HG02623 (cell line): ENCODE data around the gene GAS2L1.

Experiments used
- ATAC-seq: cut with Tn5 transposase; IDR thresholded peaks from one replicate; pipeline ENCODE4 v1.9.1; 2021; ENCODE audit warnings: moderate library complexity; ENCODE audit not compliant: unreplicated experiment

The GAS2L1 gene

GRCh38 chr22:29275167-29275566 is 31.3 kb upstream of the GAS2L1 start:
- no peak for ATAC-seq

GRCh38 chr22:29275819-29276565 is 30.5 kb upstream of the GAS2L1 start:
- no peak for ATAC-seq

DNA sequence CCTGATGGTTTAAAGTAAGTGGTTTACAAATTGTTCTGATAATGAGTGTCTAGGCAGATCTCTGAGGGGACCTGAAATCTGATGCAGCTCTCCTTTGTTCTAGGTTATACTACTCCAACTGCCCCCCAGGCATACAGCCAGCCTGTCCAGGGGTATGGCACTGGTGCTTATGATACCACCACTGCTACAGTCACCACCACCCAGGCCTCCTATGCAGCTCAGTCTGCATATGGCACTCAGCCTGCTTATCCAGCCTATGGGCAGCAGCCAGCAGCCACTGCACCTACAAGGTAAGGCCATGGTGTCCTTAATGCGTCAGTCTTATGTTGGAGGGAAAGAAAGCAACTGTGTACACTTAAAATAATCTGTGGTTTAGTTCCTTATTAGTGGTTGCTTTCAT is 28.5 kb upstream of the GAS2L1 start:
- ATAC-seq: no peak

DNA sequence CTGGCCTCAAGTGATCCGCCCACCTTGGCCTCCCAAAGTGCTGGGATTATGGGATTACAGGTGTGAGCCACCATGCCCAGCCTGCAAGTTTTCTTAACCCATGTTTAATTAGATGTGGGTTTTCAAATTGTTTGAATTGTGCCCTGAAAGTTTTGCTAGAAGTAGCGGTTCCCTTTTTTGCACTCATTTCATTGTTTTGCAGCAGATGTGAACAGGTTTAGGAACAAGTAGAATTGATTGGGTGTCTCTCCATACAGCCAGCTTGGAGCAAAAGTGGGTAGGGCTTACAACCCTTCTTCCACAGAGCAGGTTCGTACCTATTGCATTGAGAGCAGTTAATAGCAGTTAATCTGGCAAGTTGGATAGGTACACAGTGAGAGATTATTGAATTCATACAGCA is 22.3 kb upstream of the GAS2L1 start:
- no peak for ATAC-seq

DNA sequence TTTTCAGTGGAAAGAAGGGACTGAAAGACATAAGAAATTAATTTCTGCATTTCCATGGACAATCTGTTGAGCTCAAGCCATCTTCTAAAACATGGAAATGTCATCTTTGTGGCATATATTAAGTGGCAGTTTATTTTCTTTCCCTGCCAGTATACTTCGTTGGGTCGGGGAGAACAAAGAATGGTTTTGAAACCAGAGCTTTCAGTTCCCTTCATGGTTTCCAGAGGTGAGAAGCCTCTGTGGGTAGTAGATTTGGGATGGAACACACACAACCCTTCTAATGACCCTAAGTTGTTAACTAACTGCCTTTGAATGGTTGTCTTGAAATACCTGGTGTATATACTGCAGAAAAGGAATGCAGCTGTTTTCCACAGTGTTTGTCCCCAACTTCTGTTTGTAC is 17.6 kb upstream of the GAS2L1 start:
- ATAC-seq: no peak

DNA sequence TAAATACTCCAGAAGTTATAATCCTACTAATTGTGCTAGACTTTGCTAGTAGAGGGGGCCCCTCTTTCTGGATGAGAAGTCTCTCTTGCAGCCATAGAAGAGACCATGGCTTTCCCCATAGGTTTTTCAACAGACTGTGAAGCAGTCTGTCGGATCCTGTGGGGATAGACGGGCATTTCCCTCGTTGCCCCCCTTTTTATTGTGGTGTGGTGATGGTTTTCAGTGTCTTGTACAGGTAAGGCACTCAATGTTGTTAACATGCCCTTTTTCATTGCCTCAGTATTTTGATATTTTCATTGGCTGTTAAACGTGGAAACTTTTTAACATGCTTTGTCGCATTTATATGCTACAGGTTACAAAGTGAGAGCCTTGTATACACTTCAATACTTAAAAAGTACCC is 16.4 kb upstream of the GAS2L1 start:
- no peak for ATAC-seq

DNA sequence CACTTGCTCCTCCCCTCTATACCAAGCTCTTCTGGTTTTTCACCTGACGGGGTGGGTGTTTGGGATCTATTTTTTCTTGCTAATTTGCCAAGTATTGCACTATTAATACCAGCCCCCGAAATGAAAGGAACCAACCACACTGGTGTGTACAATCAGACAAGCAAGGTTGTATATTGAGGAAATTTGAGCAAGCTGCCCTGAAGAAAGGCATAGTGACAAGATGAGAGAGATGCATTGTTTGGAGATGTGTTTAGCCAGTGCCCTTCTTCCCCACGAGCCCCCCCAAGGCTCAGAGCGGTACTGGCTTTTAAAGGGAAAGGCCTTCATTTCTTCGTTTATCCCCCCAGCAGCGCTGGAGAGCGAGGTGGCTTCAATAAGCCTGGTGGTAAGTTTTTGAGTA is 15.2 kb upstream of the GAS2L1 start:
- ATAC-seq: no peak

DNA sequence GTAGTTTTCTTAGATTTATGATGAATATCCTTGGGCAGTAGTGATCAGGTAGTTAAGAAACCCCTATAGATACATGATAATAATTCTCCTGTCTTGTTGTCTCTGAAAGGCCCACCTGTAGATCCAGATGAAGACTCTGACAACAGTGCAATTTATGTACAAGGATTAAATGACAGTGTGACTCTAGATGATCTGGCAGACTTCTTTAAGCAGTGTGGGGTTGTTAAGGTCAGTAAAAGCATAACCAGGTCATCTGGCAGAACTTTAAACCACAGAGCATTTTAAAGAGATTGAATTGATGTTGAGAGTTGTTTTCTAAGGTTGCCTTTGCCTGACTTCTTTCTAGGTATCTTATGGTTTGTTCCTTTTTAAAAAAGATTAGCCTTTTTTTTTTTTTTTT is 14.1 kb upstream of the GAS2L1 start:
- no peak for ATAC-seq

- no peak for ATAC-seq
These were observed 7.8 kb upstream of the GAS2L1 start for GRCh38 chr22:29298641-29299040.

DNA sequence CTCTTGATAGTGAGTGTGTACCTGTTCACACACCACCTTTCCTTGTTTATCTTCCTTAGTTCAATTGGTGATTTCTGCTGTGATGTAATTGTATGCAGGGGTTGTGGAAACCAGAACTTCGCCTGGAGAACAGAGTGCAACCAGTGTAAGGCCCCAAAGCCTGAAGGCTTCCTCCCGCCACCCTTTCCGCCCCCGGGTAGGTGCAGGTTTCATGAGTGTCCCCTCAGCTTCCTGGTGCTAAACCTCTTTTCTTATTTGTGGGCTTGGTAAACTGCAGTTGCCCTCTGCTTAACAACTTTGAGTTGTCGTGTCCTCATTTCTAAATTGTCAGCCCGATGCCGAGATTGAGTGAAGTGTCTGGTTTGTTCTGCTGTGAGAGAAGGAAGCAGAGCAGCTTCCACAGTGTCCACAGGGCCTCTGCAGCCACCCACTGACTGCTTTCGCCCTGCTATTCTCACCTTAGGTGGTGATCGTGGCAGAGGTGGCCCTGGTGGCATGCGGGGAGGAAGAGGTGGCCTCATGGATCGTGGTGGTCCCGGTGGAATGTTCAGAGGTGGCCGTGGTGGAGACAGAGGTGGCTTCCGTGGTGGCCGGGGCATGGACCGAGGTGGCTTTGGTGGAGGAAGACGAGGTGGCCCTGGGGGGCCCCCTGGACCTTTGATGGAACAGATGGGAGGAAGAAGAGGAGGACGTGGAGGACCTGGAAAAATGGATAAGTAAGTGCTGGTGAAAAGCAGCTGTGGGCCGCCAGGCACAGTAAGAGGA is 7.1 kb upstream of the GAS2L1 start:
- no peak for ATAC-seq

DNA sequence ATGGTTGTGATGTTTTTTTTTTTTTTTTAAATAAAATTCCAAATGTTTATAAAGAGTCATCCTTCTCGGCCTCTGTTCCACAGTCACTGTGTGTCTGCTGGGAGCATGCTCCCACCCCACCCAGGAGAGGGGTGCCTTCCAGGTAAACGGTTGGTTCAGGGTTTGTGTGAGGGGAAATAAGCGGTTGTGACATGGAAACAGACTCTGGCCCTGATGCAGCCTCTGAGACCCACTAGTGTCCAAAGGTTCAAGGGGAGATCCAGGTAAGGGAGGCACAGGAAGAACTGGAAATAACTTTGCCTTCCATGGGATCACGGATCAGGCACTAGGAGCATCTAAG is 6.0 kb upstream of the GAS2L1 start:
- ATAC-seq: no peak

DNA sequence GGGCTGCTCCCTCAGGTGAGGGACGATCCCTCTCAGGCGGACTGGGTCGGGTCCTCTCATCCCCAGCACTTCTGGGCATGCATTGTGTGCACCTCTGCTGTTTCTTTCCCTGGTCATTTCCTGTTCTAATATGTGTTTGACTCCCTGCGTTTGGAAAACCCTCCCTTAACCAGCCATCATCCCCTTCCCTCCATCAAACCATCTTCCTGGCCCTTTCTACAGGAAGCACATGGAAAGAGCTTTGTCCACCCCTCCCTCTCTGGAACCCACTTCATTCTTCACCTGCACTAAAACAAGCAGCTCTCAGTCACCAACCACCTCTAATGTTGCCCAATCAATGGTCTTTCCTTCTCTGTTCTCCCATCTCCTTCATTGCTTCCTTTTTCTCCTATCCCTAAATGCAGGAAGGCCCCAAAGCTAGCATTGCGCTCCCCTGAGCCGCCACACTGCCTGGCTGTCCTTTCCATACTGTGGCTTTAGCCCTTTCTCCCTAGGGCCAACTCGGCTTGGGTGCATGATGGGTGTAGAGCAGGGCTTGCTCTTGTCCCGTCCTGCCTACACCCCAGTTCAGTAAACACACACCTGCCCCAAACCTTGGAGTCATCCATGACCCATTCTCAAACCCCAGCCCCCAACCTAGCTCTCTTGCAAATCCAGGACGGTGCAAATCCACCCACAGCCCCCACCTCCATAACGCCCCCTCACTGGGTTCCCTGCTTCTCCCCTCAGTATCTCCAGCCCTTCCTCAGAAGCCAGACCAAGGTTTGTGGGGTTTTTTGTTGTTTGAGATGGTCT is 5.4 kb upstream of the GAS2L1 start:
- no peak for ATAC-seq

DNA sequence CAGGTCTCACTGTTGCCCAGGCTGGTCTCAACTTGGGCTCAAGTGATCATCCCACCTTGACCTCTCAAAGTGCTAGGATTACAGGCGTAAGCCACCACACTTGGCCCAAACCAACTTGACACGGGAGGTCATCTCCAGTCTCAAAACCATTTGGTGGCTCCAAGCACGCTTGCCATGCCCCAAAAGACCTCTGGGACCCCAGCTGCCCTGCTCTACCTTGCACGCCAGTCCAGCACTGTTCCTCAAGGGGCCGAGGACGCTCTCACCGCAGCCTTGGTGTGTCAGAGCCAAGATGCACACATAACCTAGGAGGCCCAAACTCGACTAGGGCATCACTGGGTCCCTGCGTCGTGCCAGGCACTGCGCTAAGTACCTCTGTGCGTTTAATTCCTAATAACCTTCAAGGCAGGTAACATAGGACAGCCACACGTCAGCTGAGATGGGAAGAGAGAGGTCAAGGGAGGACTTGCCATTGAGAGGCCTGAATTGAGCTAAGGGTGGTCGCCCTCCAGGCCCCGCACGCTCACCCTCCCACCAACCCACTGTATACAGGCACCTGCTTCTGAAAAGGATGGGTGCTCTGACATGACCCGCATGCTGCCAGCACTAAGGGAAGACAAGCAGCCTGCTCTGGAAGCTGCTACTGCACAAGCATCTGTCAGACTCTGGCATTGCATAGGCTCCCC is 4.6 kb upstream of the GAS2L1 start:
- no peak for ATAC-seq

DNA sequence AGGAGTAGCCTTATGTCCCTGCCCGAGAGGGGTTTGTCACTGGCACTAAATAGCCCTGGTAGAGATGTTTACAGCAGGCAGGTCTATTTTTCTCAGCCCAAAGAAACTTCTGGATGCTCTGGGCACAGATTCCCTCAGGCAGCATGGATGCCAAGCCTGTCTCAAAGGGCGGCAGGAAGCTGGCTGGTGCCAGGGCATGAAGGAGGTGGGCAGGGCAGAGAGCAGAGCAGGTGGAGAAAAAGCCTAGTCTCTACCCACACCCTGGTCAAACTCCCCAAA is 4.1 kb upstream of the GAS2L1 start:
- ATAC-seq: no peak

DNA sequence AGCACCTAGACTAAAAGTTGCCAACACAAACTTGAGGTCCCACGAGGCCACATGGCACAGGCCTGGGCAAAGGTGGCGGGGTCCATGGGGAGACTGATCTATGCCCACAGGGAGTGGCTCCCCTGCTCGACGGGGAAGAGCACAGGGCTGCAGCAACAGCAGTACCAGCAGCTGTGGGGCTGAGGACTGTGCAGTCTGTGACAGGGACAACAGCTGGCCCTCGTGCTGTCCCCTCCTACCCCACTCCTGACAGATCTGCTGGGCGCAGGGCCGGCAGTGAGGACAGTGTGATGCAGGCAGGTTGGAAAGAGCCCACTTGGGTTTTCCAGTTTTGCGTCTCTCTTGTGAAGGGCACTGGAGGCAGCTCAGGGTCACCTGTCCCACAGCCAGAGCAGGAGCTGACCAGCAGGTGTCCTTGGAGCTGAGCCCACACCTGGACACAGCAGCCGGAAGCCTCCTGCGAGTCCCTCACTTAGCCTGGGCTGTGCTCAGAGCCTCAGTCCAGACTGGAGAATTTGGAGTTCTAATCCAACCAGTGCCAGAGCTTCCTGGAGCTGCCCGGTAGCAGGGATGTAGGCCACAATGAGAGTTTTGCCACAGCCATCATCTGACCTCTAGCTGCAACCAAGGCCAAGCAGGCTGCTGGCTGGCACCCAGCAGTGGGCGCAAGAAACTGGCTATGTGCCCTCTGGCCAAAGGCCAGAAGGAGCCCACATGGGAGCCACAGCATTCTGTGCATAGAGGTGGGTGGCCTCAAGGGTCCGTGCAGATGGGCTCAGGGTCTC is 3.6 kb upstream of the GAS2L1 start:
- no peak for ATAC-seq

GRCh38 chr22:29305836-29306174 is 645 bp upstream of the GAS2L1 start:
- no peak for ATAC-seq

GRCh38 chr22:29306835-29307595 is 565 bp downstream of the GAS2L1 start:
- no peak for ATAC-seq

- ATAC-seq: no peak
These were observed 1.2 kb downstream of the GAS2L1 start for GRCh38 chr22:29307596-29308147.

GRCh38 chr22:29308148-29308790 is 1.8 kb downstream of the GAS2L1 start:
- no peak for ATAC-seq
